ENCODE measurements around the gene FBXO45. TPM values are rescaled to one million over a fixed set of nuclear protein-coding genes. Genes with fewer than 3 reads are reported as not detected.

Gene FBXO45
- total and polyA plus RNA-seq, 2 experiments from 2014 or later: 2.1 to 10.7 TPM

DNA sequence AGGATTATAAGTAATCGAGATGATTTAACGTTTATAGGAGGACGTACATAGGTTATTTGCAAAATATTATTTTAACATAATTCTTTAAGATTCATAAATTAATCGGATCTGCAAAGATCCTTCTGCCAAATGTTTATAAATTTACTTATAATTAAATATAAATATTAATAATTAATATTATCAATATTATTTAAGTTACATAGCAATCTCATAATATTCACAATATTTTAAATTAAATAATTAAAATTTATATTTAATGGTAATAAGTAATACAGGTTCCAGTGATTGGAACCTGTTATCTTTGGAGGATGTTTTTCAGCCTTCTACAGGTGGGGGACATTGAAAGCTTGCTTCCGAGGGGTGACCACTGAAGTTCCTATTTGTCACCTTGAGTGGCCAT lies 16.2 kb upstream of the FBXO45 start:
- no peak for DNase-seq
- Histone ChIP-seq H3K4me1 (ENCODE audit: insufficient read depth) (no peaks in the 10 kb centered on the region), H3F3A (ENCODE audit: insufficient read depth) (no peaks in the 10 kb centered on the region), H3K9ac (no peak overlapping the region), H3K9me2 (ENCODE audit: insufficient read depth) (no peaks in the 10 kb centered on the region), H3K4me3 (no peak overlapping the region), H4K20me1 (ENCODE audit: insufficient read depth) (no peaks in the 10 kb centered on the region), H3K27ac (no peak overlapping the region), H3K27me3 (replicated peaks; ENCODE audit: insufficient read depth) (no peaks in the 10 kb centered on the region), H3K4me2 (ENCODE audit: unreplicated experiment) (no peak overlapping the region), H3K79me2 (ENCODE audit: insufficient read depth) (no peaks in the 10 kb centered on the region), H2AFZ (no peak overlapping the region), H3K9me3 (ENCODE audit: low read depth) (no peaks in the 10 kb centered on the region), H3K36me3 (ENCODE audit: low read depth) (no peaks in the 10 kb centered on the region; the same call in 1 of the 2 replicates)
- in situ Hi-C loops (cut with MboI): no loop called here
- TF ChIP-seq EZH2phosphoT487 (IDR thresholded peaks at IDR 0.05; ENCODE audit: insufficient read depth, low read depth): no peak
- TF ChIP-seq EZH2 (IDR thresholded peaks at IDR 0.05; ENCODE audit: insufficient read depth, poor library complexity, severe bottlenecking): no peak
- 97 to 98% methylated on average over 5 of the region's 5 CpGs for WGBS, 2 experiments (ENCODE audit: low coverage in 1 of 2, low lambda C conversion rate in 2 of 2, missing lambda C conversion rate in 2 of 2)

DNA sequence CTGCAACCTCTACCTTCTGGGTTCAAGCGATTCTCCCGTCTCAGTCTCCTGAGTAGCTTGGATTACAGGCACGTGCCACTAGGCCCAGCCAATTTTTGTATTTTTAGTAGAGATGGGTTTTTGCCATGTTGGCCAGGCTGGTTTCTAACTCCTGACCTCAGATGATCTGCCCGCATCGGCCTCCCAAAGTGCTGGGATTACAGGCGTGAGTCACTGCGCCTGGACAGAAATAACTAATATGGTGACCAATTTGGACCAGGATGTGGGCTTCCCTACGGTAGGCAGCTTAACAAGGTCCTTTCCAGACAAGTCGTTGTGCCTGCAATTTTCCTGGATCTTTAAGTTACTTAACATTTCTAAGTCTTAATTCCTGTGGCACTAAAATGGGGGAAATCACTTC lies 14.9 kb upstream of the FBXO45 start:
- WGBS, 2 experiments (ENCODE audit: low coverage in 1 of 2, low lambda C conversion rate in 2 of 2, missing lambda C conversion rate in 2 of 2): 92% methylated on average over 9 of the region's 9 CpGs
- Histone ChIP-seq H3K27me3 (replicated peaks; ENCODE audit: insufficient read depth) (no peaks in the 10 kb centered on the region), H3K27ac (no peak overlapping the region), H2AFZ (no peak overlapping the region), H3K36me3 (ENCODE audit: low read depth) (no peaks in the 10 kb centered on the region; the same call in 1 of the 2 replicates), H3K9me3 (ENCODE audit: low read depth) (no peaks in the 10 kb centered on the region), H3K9ac (no peak overlapping the region), H3K4me1 (ENCODE audit: insufficient read depth) (no peaks in the 10 kb centered on the region), H3K4me2 (ENCODE audit: unreplicated experiment) (no peak overlapping the region), H3K4me3 (no peak overlapping the region), H3F3A (ENCODE audit: insufficient read depth) (no peaks in the 10 kb centered on the region), H3K9me2 (ENCODE audit: insufficient read depth) (no peaks in the 10 kb centered on the region), H3K79me2 (ENCODE audit: insufficient read depth) (no peaks in the 10 kb centered on the region), H4K20me1 (ENCODE audit: insufficient read depth) (no peaks in the 10 kb centered on the region)
- TF ChIP-seq EZH2 (IDR thresholded peaks at IDR 0.05; ENCODE audit: insufficient read depth, poor library complexity, severe bottlenecking) (no peak), EZH2phosphoT487 (IDR thresholded peaks at IDR 0.05; ENCODE audit: insufficient read depth, low read depth) (no peak)
- DNase-seq: no peak
- in situ Hi-C loops (cut with MboI): no loop called here

DNA sequence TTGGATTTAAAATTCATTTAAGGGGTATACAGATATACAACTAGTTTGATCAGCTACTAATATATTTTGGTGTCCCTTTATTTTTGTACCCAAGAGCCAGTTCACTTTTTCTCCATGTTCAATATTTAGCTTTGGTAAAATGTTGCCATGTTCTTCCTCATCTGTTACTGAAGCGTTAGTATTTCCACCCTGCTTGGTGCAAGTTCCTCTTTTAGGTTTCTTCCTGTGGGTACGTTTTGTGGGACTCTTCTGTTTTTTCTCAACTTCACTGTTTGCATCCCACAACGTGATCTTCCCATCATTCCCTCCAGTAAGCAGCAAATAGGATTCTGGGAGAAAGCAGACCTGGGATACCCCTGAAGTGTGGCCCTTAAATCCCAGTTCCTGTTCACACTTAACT lies 14.3 kb upstream of the FBXO45 start:
- Histone ChIP-seq H3K36me3 (ENCODE audit: low read depth) (no peaks in the 10 kb centered on the region; the same call in 1 of the 2 replicates), H3K27ac (no peak overlapping the region), H3K79me2 (ENCODE audit: insufficient read depth) (no peaks in the 10 kb centered on the region), H3K27me3 (replicated peaks; ENCODE audit: insufficient read depth) (no peaks in the 10 kb centered on the region), H3K4me3 (no peak overlapping the region), H3F3A (ENCODE audit: insufficient read depth) (no peaks in the 10 kb centered on the region), H3K9ac (no peak overlapping the region), H3K4me1 (ENCODE audit: insufficient read depth) (no peaks in the 10 kb centered on the region), H3K9me2 (ENCODE audit: insufficient read depth) (no peaks in the 10 kb centered on the region), H3K9me3 (ENCODE audit: low read depth) (no peaks in the 10 kb centered on the region), H2AFZ (no peak overlapping the region), H3K4me2 (ENCODE audit: unreplicated experiment) (no peak overlapping the region), H4K20me1 (ENCODE audit: insufficient read depth) (no peaks in the 10 kb centered on the region)
- no peak for DNase-seq
- in situ Hi-C loops (cut with MboI): no loop called here
- 76 to 78% methylated on average over 3 of the region's 3 CpGs for WGBS, 2 experiments (ENCODE audit: low coverage in 1 of 2, low lambda C conversion rate in 2 of 2, missing lambda C conversion rate in 2 of 2)
- TF ChIP-seq EZH2 (IDR thresholded peaks at IDR 0.05; ENCODE audit: insufficient read depth, poor library complexity, severe bottlenecking): no peak
- TF ChIP-seq EZH2phosphoT487 (IDR thresholded peaks at IDR 0.05; ENCODE audit: insufficient read depth, low read depth): no peak

DNA sequence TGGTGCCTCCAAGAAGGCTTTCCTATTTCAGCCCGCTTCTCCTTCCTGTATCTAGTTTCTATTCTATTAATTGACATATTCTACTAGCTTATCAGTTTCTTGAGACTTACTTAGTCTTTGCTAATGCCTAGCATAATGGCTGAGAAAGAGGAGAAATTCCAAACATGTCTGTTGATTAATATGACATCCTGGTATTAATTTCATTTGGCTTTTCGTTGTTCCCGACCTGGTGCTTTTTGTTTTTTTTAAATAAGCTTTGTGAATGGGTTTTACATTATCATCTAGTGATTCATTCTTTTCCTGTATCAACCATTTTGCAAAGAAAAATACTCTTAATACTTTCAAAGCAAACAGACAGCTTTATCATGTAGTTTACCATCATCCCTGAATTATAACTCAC lies 13.2 kb upstream of the FBXO45 start:
- H3K9me2 ChIP-seq (ENCODE audit: insufficient read depth): no peaks in the 10 kb centered on the region
- no peak overlapping the region for H3K9ac ChIP-seq
- no peaks in the 10 kb centered on the region for H3K9me3 ChIP-seq (ENCODE audit: low read depth)
- H3K4me1 ChIP-seq (ENCODE audit: insufficient read depth): no peaks in the 10 kb centered on the region
- H3F3A ChIP-seq (ENCODE audit: insufficient read depth): no peaks in the 10 kb centered on the region
- no peaks in the 10 kb centered on the region; the same call in 1 of the 2 replicates for H3K36me3 ChIP-seq (ENCODE audit: low read depth)
- in situ Hi-C loops (cut with MboI): no loop called here
- H4K20me1 ChIP-seq (ENCODE audit: insufficient read depth): no peaks in the 10 kb centered on the region
- no peaks in the 10 kb centered on the region for H3K27me3 ChIP-seq (replicated peaks; ENCODE audit: insufficient read depth)
- no peak for DNase-seq
- H3K79me2 ChIP-seq (ENCODE audit: insufficient read depth): no peaks in the 10 kb centered on the region
- no peak overlapping the region for H3K4me3 ChIP-seq
- no peak overlapping the region for H3K27ac ChIP-seq
- TF ChIP-seq EZH2 (IDR thresholded peaks at IDR 0.05; ENCODE audit: insufficient read depth, poor library complexity, severe bottlenecking) (no peak), EZH2phosphoT487 (IDR thresholded peaks at IDR 0.05; ENCODE audit: insufficient read depth, low read depth) (no peak)
- 85 to 97% methylated on average over 3 of the region's 3 CpGs for WGBS, 2 experiments (ENCODE audit: low coverage in 1 of 2, low lambda C conversion rate in 2 of 2, missing lambda C conversion rate in 2 of 2)
- H2AFZ ChIP-seq: no peak overlapping the region
- no peak overlapping the region for H3K4me2 ChIP-seq (ENCODE audit: unreplicated experiment)

DNA sequence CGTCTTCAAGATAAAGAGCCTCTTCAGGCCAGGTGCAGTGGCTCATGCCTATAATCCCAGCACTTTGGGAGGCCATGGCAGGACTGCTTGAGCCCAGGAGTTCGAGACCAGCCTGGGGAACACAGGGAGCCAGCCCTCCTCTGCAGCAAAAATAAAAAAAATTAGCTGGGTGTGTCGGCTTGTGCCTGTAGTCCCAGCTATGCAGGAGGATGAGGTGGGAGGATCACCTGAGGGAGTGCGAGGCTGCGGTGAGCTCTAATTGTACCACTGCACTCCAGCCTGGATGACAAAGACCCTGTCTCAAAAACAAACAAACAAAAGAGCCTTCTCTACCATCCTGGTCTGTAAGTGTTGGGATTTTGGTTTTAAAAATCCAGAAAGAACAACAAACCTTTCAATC lies 11.2 kb upstream of the FBXO45 start:
- peaks cover under 1% of the 10 kb centered on the region; the same call in 1 of the 2 replicates for H3K79me2 ChIP-seq (ENCODE audit: insufficient read depth)

More for the DNA sequence above, 11.2 kb upstream of the FBXO45 start:
- in situ Hi-C loops (cut with MboI): no loop called here
- Histone ChIP-seq H3K9me3 (ENCODE audit: low read depth) (no peaks in the 10 kb centered on the region), H3K4me1 (ENCODE audit: insufficient read depth) (no peaks in the 10 kb centered on the region), H3F3A (ENCODE audit: insufficient read depth) (no peaks in the 10 kb centered on the region), H3K27ac (no peak overlapping the region), H3K4me2 (ENCODE audit: unreplicated experiment) (no peak overlapping the region), H3K9ac (no peak overlapping the region), H3K9me2 (ENCODE audit: insufficient read depth) (no peaks in the 10 kb centered on the region), H4K20me1 (ENCODE audit: insufficient read depth) (no peaks in the 10 kb centered on the region), H3K36me3 (ENCODE audit: low read depth) (no peaks in the 10 kb centered on the region; the same call in 1 of the 2 replicates), H3K4me3 (no peak overlapping the region), H3K27me3 (replicated peaks; ENCODE audit: insufficient read depth) (no peaks in the 10 kb centered on the region), H2AFZ (no peak overlapping the region)
- DNase-seq: no peak
- TF ChIP-seq EZH2 (IDR thresholded peaks at IDR 0.05; ENCODE audit: insufficient read depth, poor library complexity, severe bottlenecking): no peak
- TF ChIP-seq EZH2phosphoT487 (IDR thresholded peaks at IDR 0.05; ENCODE audit: insufficient read depth, low read depth): no peak
- 85 to 91% methylated on average over 5 of the region's 5 CpGs for WGBS, 2 experiments (ENCODE audit: low coverage in 1 of 2, low lambda C conversion rate in 2 of 2, missing lambda C conversion rate in 2 of 2)

Measured in GM23248 (cell line).